ENCODE data around the gene CCDC142.

- TF ChIP-seq CTCF (conservative IDR thresholded peaks at IDR 0.05; ENCODE audit: low read depth, low read length) (no peak), EZH2 (IDR thresholded peaks at IDR 0.05; ENCODE audit: borderline replicate concordance, low read depth, low read length, poor library complexity, severe bottlenecking) (no peak)
Measured at GRCh38 chr2:74491648-74492544, 9.1 kb upstream of the CCDC142 start.
